GM19438 (cell line): ENCODE results near the gene SELENOI.
A peak's percentile ranks its signal among the peaks of the same experiment; 100 is the strongest.
"Not testable (repeated sequence)": the region's sequence is repeated elsewhere in the genome, so short reads cannot be mapped to it uniquely, and the experiment has no call there.

Source experiments
- ATAC-seq: cut with Tn5 transposase; IDR thresholded peaks from one replicate; pipeline ENCODE4 v1.9.1; 2021; ENCODE audit warnings: low read depth; ENCODE audit not compliant: unreplicated experiment

SELENOI gene

GRCh38 chr2:26325851-26326250 is 20.1 kb upstream of the SELENOI start:
- no peak for ATAC-seq

DNA sequence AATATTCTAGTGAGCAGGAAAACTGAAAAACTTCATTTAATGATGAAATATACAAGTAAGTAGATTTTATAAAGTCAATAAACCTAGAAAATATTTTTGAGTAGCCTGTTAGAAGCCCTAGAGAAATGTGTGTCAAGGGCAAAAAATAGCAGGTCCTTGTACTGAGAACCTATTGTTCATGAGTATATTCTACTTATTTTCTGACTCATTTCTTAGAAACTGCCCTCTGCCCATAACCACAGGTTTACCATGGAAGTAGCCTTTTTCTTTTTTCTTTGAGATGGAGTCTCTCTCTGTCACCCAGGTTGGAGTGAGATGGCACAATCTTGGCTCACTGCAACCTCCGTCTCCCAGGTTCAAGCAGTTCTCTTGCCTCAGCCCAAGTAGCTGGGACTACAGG is 19.4 kb upstream of the SELENOI start:
- no peak for ATAC-seq

- no peak for ATAC-seq
Observed at GRCh38 chr2:26327291-26328272, 18.4 kb upstream of the SELENOI start.

- not testable (repeated sequence) for ATAC-seq
Observed at GRCh38 chr2:26329083-26329482, 16.9 kb upstream of the SELENOI start.

DNA sequence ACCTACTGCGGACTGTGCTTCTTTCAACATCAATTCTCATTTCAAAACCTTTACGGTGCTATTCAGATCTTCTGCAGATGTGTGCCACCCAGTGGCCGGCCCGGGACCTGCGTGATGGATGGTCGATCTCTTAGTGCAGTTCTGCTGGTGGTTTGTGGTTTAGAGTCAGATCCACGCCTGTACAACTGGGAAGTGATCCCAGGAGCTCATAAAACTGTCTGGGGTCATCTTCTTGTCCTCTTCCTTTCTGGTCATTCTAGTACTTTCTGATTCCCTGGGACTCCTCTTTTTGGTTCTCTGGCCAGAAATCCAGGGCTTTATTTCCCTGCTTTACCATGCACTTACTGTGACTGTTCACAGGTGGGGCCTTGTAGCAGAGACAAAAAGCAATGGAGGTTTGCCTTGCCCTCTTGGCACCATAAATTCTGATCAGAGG is 15.8 kb upstream of the SELENOI start:
- no peak for ATAC-seq

GRCh38 chr2:26330604-26331003 is 15.3 kb upstream of the SELENOI start:
- ATAC-seq: no peak

DNA sequence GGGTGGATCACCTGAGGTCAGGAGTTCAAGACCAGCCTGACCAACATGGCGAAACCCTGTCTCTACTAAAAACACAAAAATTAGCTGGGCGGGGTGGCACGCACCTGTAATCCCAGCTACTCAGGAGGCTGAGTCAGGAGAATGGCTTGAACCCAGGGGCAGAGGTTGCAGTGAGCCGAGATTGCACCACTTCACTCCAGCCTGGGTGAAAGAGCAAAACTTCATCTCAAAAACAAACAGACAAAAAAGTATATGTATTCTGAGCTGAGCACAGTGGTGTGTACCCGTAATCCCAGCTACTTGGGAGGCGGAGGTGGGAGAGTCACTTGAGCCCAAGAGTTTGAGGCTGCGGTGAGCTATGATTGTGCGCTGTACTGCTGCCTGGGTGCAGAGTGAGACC is 14.6 kb upstream of the SELENOI start:
- ATAC-seq: not testable (repeated sequence)

GRCh38 chr2:26333293-26333692 is 12.7 kb upstream of the SELENOI start:
- ATAC-seq: no peak

DNA sequence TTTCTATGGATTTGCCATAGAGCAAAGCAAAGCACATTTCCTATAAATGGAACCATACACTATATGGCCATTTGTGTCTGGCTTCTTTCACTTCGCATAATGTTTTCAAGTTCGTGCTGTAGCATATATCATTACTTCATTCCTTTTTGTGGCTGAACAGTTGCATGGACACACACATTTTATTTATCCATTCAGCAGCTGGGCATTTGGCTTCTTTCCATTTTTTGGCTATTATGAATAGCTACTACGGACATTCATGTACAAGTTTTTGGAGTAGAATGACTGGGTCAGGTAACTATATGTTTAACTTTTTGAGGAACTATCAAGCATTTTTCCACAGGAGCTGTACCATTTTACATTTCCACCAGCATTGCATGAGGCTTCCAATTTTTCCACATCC is 10.7 kb upstream of the SELENOI start:
- ATAC-seq: no peak

DNA sequence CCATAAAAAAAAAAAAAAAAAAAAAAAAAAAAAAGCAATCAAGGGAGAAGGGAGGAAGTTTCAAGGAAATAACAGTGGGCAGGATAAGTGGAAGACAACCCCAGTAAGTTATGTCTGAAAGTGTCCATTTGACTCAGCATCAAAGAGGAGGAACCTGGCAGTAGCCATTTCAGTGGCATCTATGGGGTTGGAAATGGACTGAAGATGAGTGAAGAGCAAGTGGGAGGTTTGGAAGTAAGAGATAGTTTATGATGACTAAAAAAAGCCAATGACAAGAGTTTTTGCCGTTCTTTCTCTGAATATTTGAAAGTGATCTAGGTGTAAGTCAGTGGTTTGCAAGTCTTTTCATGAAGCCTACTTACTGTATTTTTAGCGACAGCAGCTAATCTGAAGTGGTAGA is 9.2 kb upstream of the SELENOI start:
- no peak for ATAC-seq

DNA sequence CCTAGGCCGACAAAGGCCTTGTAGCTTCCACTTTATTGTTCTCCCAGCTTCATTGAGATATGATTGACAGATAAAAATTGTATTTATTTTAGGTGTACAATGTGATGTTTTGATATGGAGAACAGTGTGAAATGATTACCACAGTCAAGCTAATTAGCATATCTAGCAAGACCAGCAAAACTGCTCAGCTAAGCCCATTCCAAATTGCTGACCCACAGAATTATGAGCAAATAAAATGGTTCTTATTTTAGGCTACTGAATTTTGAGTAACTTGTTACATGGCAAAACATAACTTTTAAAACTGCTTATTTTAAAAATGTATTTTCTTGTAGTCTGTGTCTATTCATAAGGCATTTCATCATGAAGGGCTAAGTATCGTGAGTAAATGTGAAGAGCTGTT is 8.6 kb upstream of the SELENOI start:
- no peak for ATAC-seq

DNA sequence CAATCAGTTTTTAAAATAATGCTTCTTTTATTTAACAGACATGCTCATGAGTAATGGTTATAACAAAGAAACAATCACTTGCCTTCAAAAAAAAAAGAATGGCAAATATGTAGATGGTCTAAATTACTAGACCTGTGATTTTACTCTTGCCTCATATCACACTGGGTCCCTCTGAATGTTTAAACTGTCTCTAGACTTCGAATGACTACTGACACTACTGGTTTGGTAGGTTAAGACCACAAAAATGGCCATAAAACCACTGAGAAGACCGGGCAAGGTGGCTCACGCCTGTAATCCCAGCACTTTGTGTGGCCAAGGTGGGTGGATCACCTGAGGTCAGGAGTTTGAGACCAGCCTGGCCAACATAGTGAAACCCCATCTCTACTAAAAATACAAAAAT is 5.1 kb upstream of the SELENOI start:
- no peak for ATAC-seq

DNA sequence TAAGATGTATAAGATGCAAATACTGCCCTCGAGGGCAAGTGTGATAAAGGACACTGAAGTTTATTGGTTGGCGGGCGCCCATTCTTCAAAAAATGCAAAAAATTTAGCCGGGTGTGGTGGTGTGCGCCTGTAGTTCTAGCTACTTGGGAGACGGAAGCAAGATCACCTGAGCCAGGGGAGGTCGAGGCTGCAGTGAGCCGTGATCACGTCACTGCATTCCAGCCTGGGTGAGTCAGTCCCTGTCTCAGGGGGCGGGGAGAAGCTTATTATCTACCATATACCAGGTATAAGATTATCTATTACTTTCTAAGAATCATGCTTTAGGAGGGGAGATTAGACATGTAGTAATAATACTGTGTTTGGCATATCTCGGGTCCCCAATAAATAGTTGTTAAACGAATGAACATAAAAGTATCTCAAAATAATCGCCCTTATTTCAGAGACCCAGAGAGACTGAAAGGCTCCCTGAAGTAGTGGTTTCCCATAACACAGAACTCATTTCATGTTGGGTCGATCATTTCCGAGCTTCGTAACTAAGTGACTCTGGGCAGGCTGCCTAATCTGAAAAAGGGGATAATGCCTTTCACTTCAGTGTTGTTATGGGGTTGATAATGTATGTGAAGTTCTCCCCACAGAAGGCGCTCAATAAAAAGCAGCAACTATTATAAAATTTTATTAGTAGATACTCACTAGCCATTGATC is 1.2 kb upstream of the SELENOI start:
- no peak for ATAC-seq

- ATAC-seq: no peak
Observed at GRCh38 chr2:26345283-26345544, 729 bp upstream of the SELENOI start.

DNA sequence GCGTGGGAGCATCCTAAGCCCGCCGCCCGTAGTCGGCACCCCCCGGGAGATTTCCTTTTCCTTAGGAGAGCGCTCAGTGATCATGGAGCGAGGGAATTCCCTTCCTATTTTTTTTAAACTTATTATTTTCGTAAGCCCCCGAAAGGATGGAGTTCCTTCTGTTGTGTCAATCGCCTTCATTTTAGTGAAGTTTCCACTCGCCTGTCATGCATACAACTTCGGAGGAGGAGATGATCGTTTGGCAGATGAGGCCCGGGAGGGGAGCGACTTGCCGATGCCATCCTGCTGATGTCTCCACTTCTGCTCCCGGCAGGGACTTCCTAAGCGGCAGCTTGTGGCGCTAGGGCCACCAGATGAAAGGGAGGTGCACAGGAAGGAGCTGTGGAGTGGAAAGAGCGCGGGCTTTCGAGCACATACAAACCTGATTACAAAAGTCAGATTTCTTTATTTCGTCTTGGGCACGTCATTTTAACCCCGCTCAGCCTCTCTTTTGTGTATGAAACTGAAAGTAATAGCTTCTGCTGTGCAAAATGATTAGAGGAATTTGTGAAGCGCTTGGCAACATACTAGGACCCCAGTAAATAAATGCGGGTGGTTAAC is 611 bp downstream of the SELENOI start, which contains the start of gene ADGRF3:
Gene ADGRF3, minus strand, starts transcription at position 336 of the 600 bp plus-strand sequence. CDS start 555 bp downstream, outside the sequence.
- peak; percentile 27 for ATAC-seq

GRCh38 chr2:26347286-26347865 is 1.4 kb downstream of the SELENOI start:
- no peak for ATAC-seq

DNA sequence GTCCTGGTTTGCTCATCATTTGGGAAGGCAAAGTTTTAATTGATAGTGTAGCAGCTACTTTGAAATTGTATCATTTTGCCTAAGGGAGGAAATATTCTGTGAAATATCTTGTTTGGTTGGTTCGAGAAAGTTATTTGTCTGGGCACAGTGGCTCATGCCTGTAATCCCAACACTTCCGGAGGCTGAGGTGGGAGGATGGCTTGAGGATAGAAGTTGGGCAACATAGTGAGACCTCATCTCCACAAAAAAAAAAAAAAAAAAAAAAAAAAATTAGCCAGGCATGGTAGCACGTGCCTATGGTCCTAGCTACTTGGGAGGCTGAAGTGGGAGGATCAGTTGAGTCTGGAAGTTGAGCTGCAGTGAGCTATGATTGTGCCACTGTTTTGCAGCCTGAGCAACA is 3.7 kb downstream of the SELENOI start:
- no peak for ATAC-seq

DNA sequence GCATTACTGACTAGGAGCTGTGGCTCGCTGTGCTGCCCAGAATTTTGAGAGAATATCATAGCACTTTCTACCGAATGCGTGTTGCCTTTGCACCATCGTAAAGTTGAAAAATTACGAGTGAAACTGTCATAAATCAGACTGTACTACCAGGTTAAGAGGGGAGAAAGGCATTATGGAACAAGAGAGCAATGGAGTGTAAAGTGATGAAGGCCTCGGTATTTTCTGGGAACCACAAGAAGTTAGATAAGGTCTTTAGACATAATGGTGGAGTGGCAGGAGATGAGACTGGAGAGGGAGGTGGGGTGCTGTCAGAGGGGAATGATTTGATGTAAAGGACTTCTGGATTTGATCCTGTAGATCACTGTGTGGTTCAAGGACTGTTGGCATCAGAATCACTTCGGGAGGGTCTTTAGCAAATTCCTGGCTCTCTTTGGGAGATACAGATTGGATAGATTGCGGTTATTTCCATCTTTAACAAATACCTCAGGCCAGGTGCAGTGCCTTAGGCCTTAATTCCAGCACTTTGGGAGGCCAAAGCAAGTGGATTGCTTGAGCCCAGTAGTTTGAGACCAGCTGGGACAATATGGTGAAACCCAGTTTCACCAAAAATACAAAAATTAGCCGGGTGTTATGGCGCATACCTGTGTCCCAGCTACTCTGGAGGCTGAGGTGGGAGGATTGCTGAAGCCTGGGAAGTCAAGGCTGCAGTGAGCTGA is 5.6 kb downstream of the SELENOI start:
- no peak for ATAC-seq

DNA sequence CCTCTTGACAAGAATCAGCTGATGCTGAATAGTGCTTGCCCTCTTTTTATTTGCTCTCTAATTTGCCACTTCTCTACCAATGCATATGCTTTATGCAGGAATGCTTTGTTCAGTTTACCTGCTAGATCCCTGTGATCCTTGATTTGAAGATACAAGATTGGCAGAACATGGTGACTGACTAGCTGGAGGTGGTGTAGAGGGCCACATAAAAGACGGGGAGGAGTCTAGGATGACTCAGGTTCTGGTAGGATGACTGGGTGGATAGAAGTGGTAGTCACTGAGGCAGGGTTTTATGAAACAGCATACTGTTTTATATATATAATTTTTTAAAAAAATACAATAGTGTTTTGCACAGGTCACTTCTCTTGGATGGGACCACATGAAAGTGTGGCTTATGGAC is 6.9 kb downstream of the SELENOI start:
- ATAC-seq: no peak

DNA sequence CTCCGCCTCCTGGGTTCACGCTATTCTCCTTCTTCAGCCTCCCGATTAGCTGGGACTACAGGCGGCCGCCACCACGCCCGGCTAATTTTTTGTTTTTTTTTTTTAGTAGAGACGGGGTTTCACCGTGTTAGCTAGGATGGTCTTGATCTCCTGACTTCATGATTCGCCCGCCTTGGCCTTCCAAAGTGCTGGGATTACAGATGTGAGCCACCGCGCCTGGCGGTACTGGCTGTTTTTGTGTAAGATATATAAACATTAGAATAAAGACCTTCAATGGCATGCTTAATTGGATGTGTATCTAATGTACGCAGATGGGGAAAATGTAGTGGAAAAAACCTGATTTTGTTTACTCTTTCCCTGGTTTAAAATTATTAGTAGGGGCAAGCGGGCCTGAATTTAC is 8.5 kb downstream of the SELENOI start:
- ATAC-seq: not testable (repeated sequence)
